A549 (cell line): ENCODE measurements around the gene HEXD. TPM values are rescaled to one million over a fixed set of nuclear protein-coding genes. Genes with fewer than 3 reads are reported as not detected.

ENCODE experiments used
- ATAC-seq, 2 experiments: fragments of 200-7000 bp in 1 of 2; fragments of >200 bp in 1 of 2; cut with Nextera tagmentation in 1 of 2; cut with Tn5 transposase in 1 of 2; 3 replicates each; pipeline versions ENCODE4 v1.8.0 to v1.9.1; 2018 to 2020; ENCODE audit warnings: mild to moderate bottlenecking in 1 of 2, moderate library complexity in 1 of 2
- CTCF ChIA-PET: fragments of 300-600 bp; sonication (Branson Sonifier 250); formaldehyde crosslinking; extraction: SDS; loops from one replicate; lab custom pipeline; 2021; ENCODE audit warnings: antibody characterized with exemption, inconsistent platforms; lab: Yijun Ruan, JAX
- POLR2A ChIA-PET: fragments of 350-600 bp; formaldehyde crosslinking; extraction: SDS; loops from one replicate; lab custom pipeline; 2021; ENCODE audit warnings: antibody characterized with exemption, inconsistent platforms; lab: Yijun Ruan, JAX
- DNase-seq, 2 experiments: peaks; one replicate each; pipeline versions ENCODE4 v3.0.0 to v3.0.0-alpha.2; 2011 to 2016; ENCODE audit warnings: low read depth in 1 of 2, low spot score in 1 of 2
- FAIRE-seq: peaks from 2 replicates; lab custom pipeline; 2011; peaks lifted over from hg19 to GRCh38; lab: Jason Lieb, UNC
- H3K27ac ChIP-seq, 2 experiments: fragments of >200 bp; sonication (Bioruptor Twin); formaldehyde crosslinking; 3 replicates each; pipeline ENCODE4 v1.5.1; 2016 to 2017
- H3K4me1 ChIP-seq: fragments of >200 bp; sonication (Bioruptor Twin); formaldehyde crosslinking; 3 replicates; pipeline ENCODE4 v1.6.1; 2016
- H3K4me2 ChIP-seq: fragments of >200 bp; sonication (Bioruptor Twin); formaldehyde crosslinking; 3 replicates; pipeline ENCODE4 v1.6.1; 2016
- H3K4me3 ChIP-seq: fragments of >200 bp; sonication (Bioruptor Twin); formaldehyde crosslinking; 3 replicates; pipeline ENCODE4 v1.5.1; 2016
- H3K9me3 ChIP-seq: fragments of >200 bp; sonication (Bioruptor Twin); formaldehyde crosslinking; 3 replicates; pipeline ENCODE4 v1.6.1; 2016
- BCL3 ChIP-seq: fragments of >200 bp; sonication (Bioruptor Twin); formaldehyde crosslinking; IDR thresholded peaks from 3 replicates; pipeline ENCODE4 v1.6.1; 2016
- BHLHE40 ChIP-seq: IDR thresholded peaks from 2 replicates; pipeline ENCODE4 v1.6.1; 2012; ENCODE audit warnings: low read depth, low read length, inconsistent platforms
- CBX2 ChIP-seq: fragments of 200-600 bp; sonication (generic); IDR thresholded peaks from 2 replicates; pipeline ENCODE4 v1.6.1; 2016; ENCODE audit warnings: low read depth, mild to moderate bottlenecking, borderline replicate concordance
- CBX8 ChIP-seq: fragments of 200-600 bp; sonication (generic); IDR thresholded peaks from 2 replicates; pipeline ENCODE4 v1.6.1; 2016
- CHD4 ChIP-seq: fragments of 200-600 bp; sonication (generic); IDR thresholded peaks from 2 replicates; pipeline ENCODE4 v1.6.1; 2016; ENCODE audit warnings: antibody characterized with exemption, mild to moderate bottlenecking, borderline replicate concordance
- EHF ChIP-seq: fragments of 250-450 bp; sonication (Bioruptor Pico); IDR thresholded peaks from 2 replicates; pipeline ENCODE4 v1.5.0; 2020; ENCODE audit warnings: mild to moderate bottlenecking
- ELK1 ChIP-seq: fragments of 150-350 bp; IDR thresholded peaks from 2 replicates; pipeline ENCODE4 v1.6.1; 2014; ENCODE audit warnings: low read depth, mild to moderate bottlenecking, low read length
- ESRRA ChIP-seq: fragments of 150-350 bp; IDR thresholded peaks from 2 replicates; pipeline ENCODE4 v1.6.1; 2014; ENCODE audit warnings: mild to moderate bottlenecking, low read length, borderline replicate concordance
- FOSB ChIP-seq: fragments of 250-450 bp; sonication (Bioruptor Pico); IDR thresholded peaks from 2 replicates; pipeline ENCODE4 v1.5.0; 2020; ENCODE audit warnings: mild to moderate bottlenecking, moderate library complexity
- HDAC2 ChIP-seq: fragments of 200-600 bp; sonication (generic); IDR thresholded peaks from 2 replicates; pipeline ENCODE4 v1.6.1; 2016
- HMGXB4 ChIP-seq: fragments of 250-450 bp; sonication (Bioruptor Pico); IDR thresholded peaks from 2 replicates; pipeline ENCODE4 v1.5.0; 2021; ENCODE audit warnings: mild to moderate bottlenecking, moderate library complexity, borderline replicate concordance
- JUN ChIP-seq, 2 experiments: fragments of >200 bp; sonication (Bioruptor Twin); formaldehyde crosslinking; IDR thresholded peaks; 2 replicates in 1 of 2; 3 replicates in 1 of 2; pipeline ENCODE4 v1.6.1; 2016 to 2017
- KDM5A ChIP-seq: fragments of 200-600 bp; sonication (generic); IDR thresholded peaks from 2 replicates; pipeline ENCODE4 v1.6.1; 2016; ENCODE audit warnings: antibody characterized with exemption, mild to moderate bottlenecking
- MAX ChIP-seq: IDR thresholded peaks from 2 replicates; pipeline ENCODE4 v1.6.1; 2012
- MAZ ChIP-seq: fragments of 150-350 bp; IDR thresholded peaks from 2 replicates; pipeline ENCODE4 v1.6.1; 2014; ENCODE audit warnings: antibody characterized with exemption, low read depth, low read length, borderline replicate concordance
- NFE2L2 ChIP-seq: fragments of 150-350 bp; conservative IDR thresholded peaks from 2 replicates; pipeline ENCODE4 v1.6.1; 2014; ENCODE audit warnings: low read length
- NPAS2 ChIP-seq: fragments of 250-450 bp; sonication (Bioruptor Pico); IDR thresholded peaks from 2 replicates; pipeline ENCODE4 v1.8.0; 2022; ENCODE audit warnings: mild to moderate bottlenecking, moderate library complexity, borderline replicate concordance
- NR3C1 ChIP-seq: fragments of >200 bp; sonication (Bioruptor Twin); formaldehyde crosslinking; IDR thresholded peaks from 3 replicates; pipeline ENCODE4 v1.6.1; 2017
- PBX3 ChIP-seq: IDR thresholded peaks from 2 replicates; pipeline ENCODE4 v1.6.1; 2012
- PHF8 ChIP-seq: fragments of 200-600 bp; sonication (generic); IDR thresholded peaks from 2 replicates; pipeline ENCODE4 v1.6.1; 2016; ENCODE audit warnings: low read depth, mild to moderate bottlenecking, antibody characterized with exemption, moderate library complexity, borderline replicate concordance
- POLR2A ChIP-seq: IDR thresholded peaks from 2 replicates; pipeline ENCODE4 v1.6.1; 2012; ENCODE audit warnings: mild to moderate bottlenecking, low read length
- POLR2AphosphoS2 ChIP-seq: conservative IDR thresholded peaks from 2 replicates; pipeline ENCODE4 v1.6.1; 2012; ENCODE audit warnings: low read length, improper control_type of control experiment, inconsistent platforms
- RCOR1 ChIP-seq: fragments of 150-350 bp; IDR thresholded peaks from 2 replicates; pipeline ENCODE4 v1.6.1; 2014; ENCODE audit warnings: antibody characterized with exemption, low read length, low read depth
- RFX5 ChIP-seq: fragments of 450-650 bp; IDR thresholded peaks from 2 replicates; pipeline ENCODE4 v1.7.1; 2014; ENCODE audit warnings: antibody characterized with exemption, mild to moderate bottlenecking, moderate library complexity
- RNF2 ChIP-seq: fragments of 200-600 bp; sonication (generic); IDR thresholded peaks from 2 replicates; pipeline ENCODE4 v1.6.1; 2016; ENCODE audit warnings: low read depth, mild to moderate bottlenecking, antibody characterized with exemption, moderate library complexity, borderline replicate concordance
- SMC3 ChIP-seq: fragments of >200 bp; sonication (Bioruptor Twin); formaldehyde crosslinking; IDR thresholded peaks from 3 replicates; pipeline ENCODE4 v1.6.1; 2018; ENCODE audit warnings: inconsistent platforms
- SREBF2 ChIP-seq: fragments of 450-650 bp; IDR thresholded peaks from 2 replicates; pipeline ENCODE4 v1.6.1; 2014; ENCODE audit warnings: mild to moderate bottlenecking, moderate library complexity
- TFCP2L1 ChIP-seq: fragments of 250-450 bp; sonication (Bioruptor Pico); IDR thresholded peaks from 2 replicates; pipeline ENCODE4 v1.5.0; 2021; ENCODE audit warnings: mild to moderate bottlenecking
- TP53 ChIP-seq: fragments of 250-450 bp; sonication (Bioruptor Pico); IDR thresholded peaks from 2 replicates; pipeline ENCODE4 v1.5.0; 2021; ENCODE audit warnings: mild to moderate bottlenecking, moderate library complexity
- USF2 ChIP-seq: fragments of 450-650 bp; IDR thresholded peaks from 2 replicates; pipeline ENCODE4 v1.6.1; 2014; ENCODE audit warnings: antibody characterized with exemption
- ZFP36 ChIP-seq: fragments of 450-650 bp; IDR thresholded peaks from 2 replicates; pipeline ENCODE4 v1.6.1; 2014; ENCODE audit warnings: borderline replicate concordance; ENCODE audit not compliant: partially characterized antibody
- ZSCAN20 ChIP-seq: fragments of 250-450 bp; sonication (Bioruptor Pico); IDR thresholded peaks from 2 replicates; pipeline ENCODE4 v1.8.0; 2022; ENCODE audit warnings: mild to moderate bottlenecking, moderate library complexity
- WGBS: methylation state at CpG from one replicate; pipeline ENCODE4 v1.1.6; 2017; ENCODE audit errors: missing lambda C conversion rate; 5-methylcytosine and 5-hydroxymethylcytosine counted together
- polyA minus RNA-seq: library from RNA; depleted of rRNA, polyadenylated mRNA; stranded (reverse); fragments of >200 nt; gene quantifications from 2 replicates; pipeline ENCODE4 v1.2.3, GENCODE V29; 2011; rRNA and poly(A)+ RNA removed
- polyA plus RNA-seq, 4 experiments: library from polyadenylated mRNA; depleted of rRNA in 3 of 4; stranded (reverse); fragments of >200 nt; fragmentation: RNase III in 1 of 4; extraction: RNeasy Plus Mini Kit Qiagen cat#74134 plus additional on column Dnase treatment in 1 of 4; gene quantifications; 2 replicates in 3 of 4; 3 replicates in 1 of 4; pipeline ENCODE4 v1.2.3, GENCODE V29; 2011 to 2017

Gene HEXD
- polyA plus RNA-seq (2011; rRNA removed) (18.0 and 18.4 TPM in 2 replicates), polyA plus RNA-seq (2017; fragmentation: RNase III; extraction: RNeasy Plus Mini Kit Qiagen cat#74134 plus additional on column Dnase treatment) (15.9 to 21.4 TPM (median 19.5 TPM) in 3 replicates), polyA minus RNA-seq (15.9 and 16.2 TPM in 2 replicates)
- polyA plus RNA-seq (2012; cell fraction: cytosol; rRNA removed) = 16.4 and 22.2 TPM in 2 replicates
- 121 and 156 TPM in 2 replicates for polyA plus RNA-seq (2012; cell fraction: nucleus; rRNA removed)

- H3K4me2 ChIP-seq = peak within 1 kb of the TSS; percentile 99
- 1% methylated on average over 26 of the region's 108 CpGs for WGBS
- peak within 1 kb of the TSS; percentile 67 for H3K4me3 ChIP-seq
- peaks cover 11% of the 10 kb centered on the region; the same call in 2 of the 3 replicates for H3K4me1 ChIP-seq
- peak; percentile 86 to 90 for DNase-seq
- ChIA-PET CTCF (interaction anchor here (0.9 to 3.4 kb wide), 4 partner anchors 12 to 68 kb away, joined by 5 to 17 read pairs (median 11); no protein-coding TSS in a partner anchor), POLR2A (interaction anchor here (0.6 to 0.8 kb wide), 2 partner anchors 29 to 239 kb away, joined by 3 to 5 read pairs; no protein-coding TSS in a partner anchor)
- FAIRE-seq = no peak
- peaks cover 14% of the 10 kb centered on the region for H3K9me3 ChIP-seq
- peak within 1 kb of the TSS; percentile 92 to 96 for H3K27ac ChIP-seq
- peak; percentile 83 to 86 for ATAC-seq
- no peak for TF ChIP-seq USF2
- TF ChIP-seq RFX5 = peak; percentile 63; the same call in 1 of the 2 replicates
- TF ChIP-seq POLR2A = peak; percentile 81
- no peak for TF ChIP-seq BHLHE40
- no peak for TF ChIP-seq ESRRA
- peak; percentile 56 for TF ChIP-seq KDM5A
- no peak for TF ChIP-seq NFE2L2
- TF ChIP-seq MAX = peak; percentile 87
- peak; percentile 94 for TF ChIP-seq MAZ
- TF ChIP-seq SMC3 = peak; percentile 11; the same call in 2 of the 3 replicates
- no peak for TF ChIP-seq POLR2AphosphoS2
- TF ChIP-seq JUN (IDR thresholded peaks at IDR 0.05) = peak; percentile 94 to 98
- TF ChIP-seq NR3C1 = no peak
- TF ChIP-seq CBX8 = no peak
- TF ChIP-seq PBX3 = 0 out of 2 replicates have a peak, but pooled peaks have one; percentile 27
- TF ChIP-seq TFCP2L1 (CRISPR knock-in tag) = 0 out of 2 replicates have a peak, but pooled peaks have one; percentile 53
- TF ChIP-seq PHF8 = peak; percentile 94; the same call in 1 of the 2 replicates
- 0 out of 2 replicates have a peak, but pooled peaks have one; percentile 27 for TF ChIP-seq RNF2
- no peak for TF ChIP-seq RCOR1
- 0 out of 2 replicates have a peak, but pooled peaks have one; percentile 51 for TF ChIP-seq ZSCAN20
- no peak for TF ChIP-seq CBX2
- TF ChIP-seq CHD4 = no peak
- TF ChIP-seq FOSB (CRISPR knock-in tag) = no peak
- TF ChIP-seq TP53 (CRISPR knock-in tag) = peak; percentile 74; the same call in 1 of the 2 replicates
- no peak for TF ChIP-seq SREBF2
- no peak for TF ChIP-seq NPAS2 (CRISPR knock-in tag)
- TF ChIP-seq ZFP36 = no peak
- peak; percentile 96 for TF ChIP-seq BCL3
- no peak for TF ChIP-seq ELK1
- TF ChIP-seq EHF (CRISPR knock-in tag) = no peak
- no peak for TF ChIP-seq HMGXB4 (CRISPR knock-in tag)
- no peak for TF ChIP-seq HDAC2
Measured at GRCh38 chr17:82418001-82418986, at the start of gene HEXD, which contains the start of gene OGFOD3. TSS of gene HEXD (plus strand) at chr17:82418347. CDS start at chr17:82419800, 1,453 bp downstream. TSS of gene OGFOD3 (minus strand) at chr17:82418586. CDS start at chr17:82418485, 101 bp downstream.
